Activated B cell treated with CpG ODN at 0.5 μM for 24 hours (primary cell): Measurements from ENCODE around the gene DHX15. TPM values are rescaled to one million over a fixed set of nuclear protein-coding genes. Genes with fewer than 3 reads are reported as not detected.

Experiments used
- ATAC-seq: fragments of 200-7000 bp; cut with Tn5 transposase; one replicate; pipeline ENCODE4 v1.10.0; 2021; ENCODE audit warnings: low read depth, mild to moderate bottlenecking, moderate library complexity
- CTCF ChIA-PET: fragments of 350-600 bp; sonication (Branson Sonifier 250); formaldehyde crosslinking; loops from one replicate; lab custom pipeline; 2021; ENCODE audit warnings: antibody characterized with exemption; lab: Charles Lee
- POLR2A ChIA-PET: fragments of 350-600 bp; sonication (Branson Sonifier 250); formaldehyde crosslinking; loops from one replicate; lab custom pipeline; 2021; ENCODE audit warnings: antibody characterized with exemption; lab: Charles Lee
- DNase-seq: peaks from one replicate; pipeline ENCODE4 v3.0.0; 2022
- H3K27ac Mint-ChIP-seq: one replicate; pipeline ENCODE4 v1.8.0; 2020; ENCODE audit warnings: mixed read lengths
- H3K27me3 Mint-ChIP-seq: one replicate; pipeline ENCODE4 v1.8.0; 2021; ENCODE audit warnings: mixed read lengths
- H3K36me3 Mint-ChIP-seq: one replicate; pipeline ENCODE4 v1.8.0; 2021; ENCODE audit warnings: low read depth, mixed read lengths
- H3K4me1 Mint-ChIP-seq: one replicate; pipeline ENCODE4 v1.8.0; 2021; ENCODE audit warnings: mixed read lengths
- H3K4me3 Mint-ChIP-seq: one replicate; pipeline ENCODE4 v1.8.0; 2020; ENCODE audit warnings: mild to moderate bottlenecking, mixed read lengths
- H3K9me3 Mint-ChIP-seq: one replicate; pipeline ENCODE4 v1.8.0; 2020; ENCODE audit warnings: mixed read lengths
- intact Hi-C: fragments of 100-400 bp; cut with micrococcal nuclease; formaldehyde crosslinking; loops from one replicate; pipeline ENCODE4 v1.15.1; 2024
- total RNA-seq: library from RNA; stranded (reverse); gene quantifications from 2 replicates; pipeline ENCODE4 v1.2.3, GENCODE V29; 2022
- TF ChIP-seq, protein P1 (sequence below): fragments of 200-600 bp; IDR thresholded peaks from one replicate; pipeline ENCODE4 v1.8.0; 2022; ENCODE audit warnings: antibody characterized with exemption, mild to moderate bottlenecking

Gene DHX15
- total RNA-seq, 1 donor from 2014 or later: 163 TPM

DNA sequence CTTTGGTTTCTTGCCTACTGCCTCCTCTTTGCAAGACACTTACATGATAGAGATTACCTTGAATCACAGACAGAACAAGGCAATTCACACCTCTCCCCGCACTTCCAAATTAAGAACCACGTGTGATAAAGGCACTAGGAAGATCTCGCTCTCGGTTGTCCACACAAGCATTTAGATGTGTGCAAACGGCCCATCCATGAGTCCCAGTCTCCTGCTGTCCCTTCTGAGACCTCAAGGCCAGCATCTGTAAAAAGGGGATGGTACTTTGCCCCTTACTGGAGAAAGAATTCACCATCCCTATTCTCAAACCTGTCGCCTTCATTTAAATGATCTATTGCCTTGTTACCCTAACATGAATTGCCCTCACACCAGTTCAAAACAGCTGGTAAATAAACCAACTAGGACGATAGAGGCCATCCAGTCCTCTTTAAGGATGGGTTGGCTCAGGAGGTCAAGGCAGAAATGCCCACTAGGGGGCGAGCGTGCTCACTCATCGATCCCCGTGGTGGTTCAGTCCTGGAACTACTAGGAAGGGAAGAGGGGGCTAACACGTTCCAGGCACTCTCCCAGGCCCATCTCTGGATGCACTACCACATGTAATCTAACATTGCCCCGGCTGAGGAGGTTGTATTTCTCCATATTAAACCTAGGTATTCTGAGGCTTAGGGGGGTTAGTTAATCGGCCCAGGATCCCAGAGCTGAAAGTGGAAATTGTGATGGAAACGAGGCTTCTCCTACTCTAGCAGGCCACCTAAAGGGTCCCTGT, 95.8 kb downstream of the DHX15 start:
- TF ChIP-seq, protein P1, sequence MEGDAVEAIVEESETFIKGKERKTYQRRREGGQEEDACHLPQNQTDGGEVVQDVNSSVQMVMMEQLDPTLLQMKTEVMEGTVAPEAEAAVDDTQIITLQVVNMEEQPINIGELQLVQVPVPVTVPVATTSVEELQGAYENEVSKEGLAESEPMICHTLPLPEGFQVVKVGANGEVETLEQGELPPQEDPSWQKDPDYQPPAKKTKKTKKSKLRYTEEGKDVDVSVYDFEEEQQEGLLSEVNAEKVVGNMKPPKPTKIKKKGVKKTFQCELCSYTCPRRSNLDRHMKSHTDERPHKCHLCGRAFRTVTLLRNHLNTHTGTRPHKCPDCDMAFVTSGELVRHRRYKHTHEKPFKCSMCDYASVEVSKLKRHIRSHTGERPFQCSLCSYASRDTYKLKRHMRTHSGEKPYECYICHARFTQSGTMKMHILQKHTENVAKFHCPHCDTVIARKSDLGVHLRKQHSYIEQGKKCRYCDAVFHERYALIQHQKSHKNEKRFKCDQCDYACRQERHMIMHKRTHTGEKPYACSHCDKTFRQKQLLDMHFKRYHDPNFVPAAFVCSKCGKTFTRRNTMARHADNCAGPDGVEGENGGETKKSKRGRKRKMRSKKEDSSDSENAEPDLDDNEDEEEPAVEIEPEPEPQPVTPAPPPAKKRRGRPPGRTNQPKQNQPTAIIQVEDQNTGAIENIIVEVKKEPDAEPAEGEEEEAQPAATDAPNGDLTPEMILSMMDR: no peak
- H3K27ac Mint-ChIP-seq: no peak overlapping the region
- intact Hi-C loops: loop anchor here (2.0 kb wide), 2 partner anchors 198 to 878 kb away; no protein-coding TSS in a partner anchor
- H3K36me3 Mint-ChIP-seq: no peaks in the 10 kb centered on the region
- ATAC-seq: no peak
- no peaks in the 10 kb centered on the region for H3K9me3 Mint-ChIP-seq
- no peaks in the 10 kb centered on the region for H3K4me1 Mint-ChIP-seq
- H3K27me3 Mint-ChIP-seq: peaks cover 17% of the 10 kb centered on the region
- no peak for DNase-seq
- ChIA-PET CTCF (interaction anchor here (1.4 kb wide), 1 partner anchor 13 kb away, joined by 3 read pairs; no protein-coding TSS in a partner anchor), POLR2A (no interaction called here)
- H3K4me3 Mint-ChIP-seq: no peak overlapping the region

DNA sequence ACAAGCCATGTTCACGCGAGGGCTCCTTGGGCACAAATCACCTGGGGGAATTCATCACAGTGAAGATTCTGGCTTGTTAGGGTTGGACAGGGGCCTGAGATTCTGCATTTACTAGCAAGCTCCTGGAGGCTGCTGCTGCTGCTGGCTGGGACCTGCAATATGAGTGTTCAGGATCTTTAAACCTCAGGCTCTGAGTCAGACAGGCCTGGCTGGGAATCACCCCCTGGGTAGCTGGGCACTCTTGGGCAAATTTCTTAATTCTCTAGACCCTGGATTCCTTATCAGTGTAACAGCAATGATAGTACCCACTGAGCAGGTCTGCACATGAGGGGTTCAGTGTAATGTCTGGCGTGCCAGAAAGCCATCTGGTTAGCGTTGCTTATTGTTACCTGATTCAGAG, 101.5 kb downstream of the DHX15 start:
- ChIA-PET POLR2A (no interaction called here), CTCF (no interaction called here)
- ATAC-seq (no peak), DNase-seq (no peak)
- TF ChIP-seq, protein P1: no peak
- Mint-ChIP-seq H3K27me3 (peaks cover 20% of the 10 kb centered on the region), H3K27ac (no peak overlapping the region), H3K4me1 (no peaks in the 10 kb centered on the region), H3K36me3 (no peaks in the 10 kb centered on the region), H3K9me3 (no peaks in the 10 kb centered on the region), H3K4me3 (no peak overlapping the region)
- intact Hi-C loops: no loop called here

DNA sequence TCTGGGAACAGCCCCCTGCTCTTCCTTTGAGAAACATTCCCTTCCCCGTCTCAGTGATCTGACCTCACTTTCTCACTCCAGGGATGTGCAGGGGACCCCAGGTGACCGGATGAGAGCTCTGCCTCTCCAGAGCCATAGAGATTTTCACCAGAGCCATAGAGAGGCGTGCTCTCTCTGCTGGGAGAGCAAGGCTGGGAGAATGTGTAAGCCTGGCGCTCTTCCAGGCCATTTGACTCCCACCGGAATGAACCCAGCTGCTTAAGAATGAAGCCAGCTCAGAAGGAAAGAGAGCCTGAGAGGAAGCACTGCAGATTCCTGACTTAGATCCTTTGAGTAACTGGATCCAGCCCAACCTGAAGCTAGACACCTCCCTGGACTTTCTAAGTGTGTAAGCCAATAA, 106.4 kb downstream of the DHX15 start:
- DNase-seq (no peak), ATAC-seq (no peak)
- no peaks in the 10 kb centered on the region for H3K36me3 Mint-ChIP-seq
- intact Hi-C loops: loop anchor here (5.0 kb wide), 1 partner anchor 504 kb away; no protein-coding TSS in a partner anchor
- no peak overlapping the region for H3K27ac Mint-ChIP-seq
- H3K27me3 Mint-ChIP-seq: peaks cover 36% of the 10 kb centered on the region
- H3K4me3 Mint-ChIP-seq: no peak overlapping the region
- peaks cover 6% of the 10 kb centered on the region for H3K4me1 Mint-ChIP-seq
- H3K9me3 Mint-ChIP-seq: no peaks in the 10 kb centered on the region
- CTCF ChIA-PET: no interaction called here
- POLR2A ChIA-PET: no interaction called here
- TF ChIP-seq, protein P1: no peak

Other genes with a start within 250 kb of the DHX15 start
- gene SOD3, start 211.0 kb upstream of the DHX15 start, total RNA-seq: not detected in 2 replicates